Measurements from ENCODE around the gene CDHR1. TPM values are rescaled to one million over a fixed set of nuclear protein-coding genes. Genes with fewer than 3 reads are reported as not detected.

The CDHR1 gene
- total and polyA plus RNA-seq, 10 of the 15 experiments (the other 5 are each of a cell fraction or from before 2014, with no cell fraction given), result 0.17 to 3.0 (median 0.34) TPM

DNA sequence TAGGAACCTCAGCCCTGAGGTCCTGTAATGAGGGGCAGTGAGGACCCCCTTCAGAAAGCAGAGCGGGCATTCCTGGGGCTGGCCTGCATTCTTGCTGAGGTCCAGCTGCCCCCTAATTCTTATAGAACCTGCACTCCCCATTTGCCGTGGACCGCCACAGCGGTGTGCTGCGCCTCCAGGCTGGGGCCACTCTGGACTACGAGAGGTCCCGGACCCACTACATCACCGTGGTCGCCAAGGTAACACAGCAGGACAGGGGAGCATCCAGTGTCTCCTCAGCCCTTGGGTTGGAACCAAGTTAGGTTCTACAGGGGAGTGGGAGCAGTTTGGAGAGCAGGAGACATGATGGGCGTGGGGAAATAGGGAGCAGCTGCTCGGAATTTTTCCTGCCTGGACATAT, 7.3 kb downstream of the CDHR1 start:
- ChIA-PET RAD21 (ENCODE audit: unreplicated experiment) (interaction anchor here (0.6 to 3.6 kb wide), 7 partner anchors 28 to 63 kb away, joined by 3 to 74 read pairs (median 3); partner anchors contain the start of genes GHITM and GPR15LG), CTCF (interaction anchor here (1.0 to 28.3 kb wide), 5 partner anchors 28 to 142 kb away, joined by 3 to 788 read pairs (median 3); partner anchors contain the start of genes GHITM and GPR15LG), POLR2A (no interaction called here), SMC1A (ENCODE audit: uncharacterized antibody, unreplicated experiment) (interaction anchor here (0.7 to 15.0 kb wide), 8 partner anchors 14 to 57 kb away, joined by 3 to 155 read pairs (median 6); no protein-coding TSS in a partner anchor)
- no peaks in the 10 kb centered on the region for H4K20me1 ChIP-seq (ENCODE audit: control insufficient read depth, insufficient read depth)
- FAIRE-seq (no peak), ATAC-seq (no peak), DNase-seq (ENCODE audit: low read depth, low spot score) (no peak)
- no peak overlapping the region for H3K9ac ChIP-seq (ENCODE audit: control insufficient read depth, insufficient read depth, low read length)
- no peak for TF ChIP-seq JUND (IDR thresholded peaks at IDR 0.05; ENCODE audit: low read depth, low read length)
- no peak for TF ChIP-seq CHD1 (IDR thresholded peaks at IDR 0.05; ENCODE audit: low read depth, low read length)
- no peak for TF ChIP-seq EP300 (IDR thresholded peaks at IDR 0.05; ENCODE audit: borderline replicate concordance in 1 of 2, control insufficient read depth in 1 of 2, low read depth in 2 of 2, low read length in 2 of 2)
- no peak for TF ChIP-seq IRF4 (IDR thresholded peaks at IDR 0.05; ENCODE audit: low read depth, low read length)
- no peak for TF ChIP-seq KDM1A (IDR thresholded peaks at IDR 0.05; ENCODE audit: borderline replicate concordance)
- TF ChIP-seq, protein P1, sequence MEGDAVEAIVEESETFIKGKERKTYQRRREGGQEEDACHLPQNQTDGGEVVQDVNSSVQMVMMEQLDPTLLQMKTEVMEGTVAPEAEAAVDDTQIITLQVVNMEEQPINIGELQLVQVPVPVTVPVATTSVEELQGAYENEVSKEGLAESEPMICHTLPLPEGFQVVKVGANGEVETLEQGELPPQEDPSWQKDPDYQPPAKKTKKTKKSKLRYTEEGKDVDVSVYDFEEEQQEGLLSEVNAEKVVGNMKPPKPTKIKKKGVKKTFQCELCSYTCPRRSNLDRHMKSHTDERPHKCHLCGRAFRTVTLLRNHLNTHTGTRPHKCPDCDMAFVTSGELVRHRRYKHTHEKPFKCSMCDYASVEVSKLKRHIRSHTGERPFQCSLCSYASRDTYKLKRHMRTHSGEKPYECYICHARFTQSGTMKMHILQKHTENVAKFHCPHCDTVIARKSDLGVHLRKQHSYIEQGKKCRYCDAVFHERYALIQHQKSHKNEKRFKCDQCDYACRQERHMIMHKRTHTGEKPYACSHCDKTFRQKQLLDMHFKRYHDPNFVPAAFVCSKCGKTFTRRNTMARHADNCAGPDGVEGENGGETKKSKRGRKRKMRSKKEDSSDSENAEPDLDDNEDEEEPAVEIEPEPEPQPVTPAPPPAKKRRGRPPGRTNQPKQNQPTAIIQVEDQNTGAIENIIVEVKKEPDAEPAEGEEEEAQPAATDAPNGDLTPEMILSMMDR (IDR thresholded peaks at IDR 0.05 in 2 of 3, conservative IDR thresholded peaks at IDR 0.05 in 1 of 3; ENCODE audit: control insufficient read depth in 2 of 3, extremely low read depth in 1 of 3, insufficient read depth in 1 of 3, low read depth in 3 of 3, low read length in 3 of 3), result no peak
- no peak for TF ChIP-seq RUNX3 (IDR thresholded peaks at IDR 0.05; ENCODE audit: low read length)
- TF ChIP-seq SREBF1 (IDR thresholded peaks at IDR 0.05; ENCODE audit: low read length), result no peak
- TF ChIP-seq EZH2 (IDR thresholded peaks at IDR 0.05; ENCODE audit: borderline replicate concordance, control insufficient read depth, low read depth, low read length), result no peak
- no peak for TF ChIP-seq POLR2A (IDR thresholded peaks at IDR 0.05; ENCODE audit: low read depth, low read length)
- TF ChIP-seq NR2F1 (conservative IDR thresholded peaks at IDR 0.05), result no peak
- no peak for TF ChIP-seq SPI1 (IDR thresholded peaks at IDR 0.05; ENCODE audit: borderline replicate concordance, insufficient read depth, low read depth, low read length)
- TF ChIP-seq BMI1 (IDR thresholded peaks at IDR 0.05; ENCODE audit: borderline replicate concordance), result no peak
- TF ChIP-seq, protein P2, sequence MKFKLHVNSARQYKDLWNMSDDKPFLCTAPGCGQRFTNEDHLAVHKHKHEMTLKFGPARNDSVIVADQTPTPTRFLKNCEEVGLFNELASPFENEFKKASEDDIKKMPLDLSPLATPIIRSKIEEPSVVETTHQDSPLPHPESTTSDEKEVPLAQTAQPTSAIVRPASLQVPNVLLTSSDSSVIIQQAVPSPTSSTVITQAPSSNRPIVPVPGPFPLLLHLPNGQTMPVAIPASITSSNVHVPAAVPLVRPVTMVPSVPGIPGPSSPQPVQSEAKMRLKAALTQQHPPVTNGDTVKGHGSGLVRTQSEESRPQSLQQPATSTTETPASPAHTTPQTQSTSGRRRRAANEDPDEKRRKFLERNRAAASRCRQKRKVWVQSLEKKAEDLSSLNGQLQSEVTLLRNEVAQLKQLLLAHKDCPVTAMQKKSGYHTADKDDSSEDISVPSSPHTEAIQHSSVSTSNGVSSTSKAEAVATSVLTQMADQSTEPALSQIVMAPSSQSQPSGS (IDR thresholded peaks at IDR 0.05; ENCODE audit: low read length), result no peak
- no peak for TF ChIP-seq HDAC2 (IDR thresholded peaks at IDR 0.05)
- TF ChIP-seq SIX5 (IDR thresholded peaks at IDR 0.05; ENCODE audit: low read depth, low read length, severe bottlenecking), result no peak
- no peak overlapping the region for H3K27ac ChIP-seq (ENCODE audit: control insufficient read depth, insufficient read depth)
- BruUV-seq (replicated peaks), result no TSS peak
- intact Hi-C loops (cut with micrococcal nuclease; ENCODE audit: unreplicated experiment), result no loop called here
- no peaks in the 10 kb centered on the region for H3K4me1 ChIP-seq (ENCODE audit: control insufficient read depth, insufficient read depth, low read length)
- H3K36me3 ChIP-seq (ENCODE audit: control insufficient read depth in 2 of 2, insufficient read depth in 2 of 2, low read length in 1 of 2), result no peaks in the 10 kb centered on the region
- WGBS (ENCODE audit: insufficient coverage, insufficient replicate concordance, low lambda C conversion rate, missing lambda C conversion rate), result 50% methylated on average over 11 of the region's 11 CpGs
- in situ Hi-C loops (cut with MboI), result loop anchor here (10.0 kb wide), 1 partner anchor 57 kb away; no protein-coding TSS in a partner anchor
- no peak overlapping the region for H3K4me3 ChIP-seq
- H3K9me3 ChIP-seq (replicated peaks; ENCODE audit: control insufficient read depth, insufficient read depth, low read length), result no peaks in the 10 kb centered on the region
- no peak overlapping the region for H3K4me2 ChIP-seq (ENCODE audit: control insufficient read depth, insufficient read depth)
- H3K79me2 ChIP-seq (ENCODE audit: control insufficient read depth, insufficient read depth, low read length), result no peaks in the 10 kb centered on the region
- no peak overlapping the region for H2AFZ ChIP-seq (ENCODE audit: control insufficient read depth, low read depth, low read length)
- H3K27me3 ChIP-seq (replicated peaks in 1 of 2; ENCODE audit: control insufficient read depth in 2 of 2, insufficient read depth in 2 of 2, low read length in 1 of 2), result peaks cover 0 to 4% of the 10 kb centered on the region in 2 experiments; a peak in 3 of 4 replicates
